H1 (cell line): ENCODE results near the gene IFNL1. TPM values are rescaled to one million over a fixed set of nuclear protein-coding genes. Genes with fewer than 3 reads are reported as not detected.

Experiments
- ASH2L ChIP-seq: fragments of 200-600, 300-600 bp; sonication (generic); IDR thresholded peaks from one replicate; pipeline ENCODE4 v1.7.1; 2017; ENCODE audit warnings: low read length
- ATF3 ChIP-seq: IDR thresholded peaks from 2 replicates; pipeline ENCODE4 v1.6.1; 2011; ENCODE audit warnings: low read depth, mild to moderate bottlenecking, low read length; ENCODE audit not compliant: insufficient read depth
- CEBPB ChIP-seq: IDR thresholded peaks from 2 replicates; pipeline ENCODE4 v1.6.1; 2012; ENCODE audit warnings: low read depth, low read length
- CHD7 ChIP-seq: fragments of 300-600 bp; sonication (generic); IDR thresholded peaks from 2 replicates; pipeline ENCODE4 v1.7.1; 2012; ENCODE audit warnings: low read length, moderate library complexity, mild to moderate bottlenecking, inconsistent platforms; ENCODE audit not compliant: insufficient replicate concordance
- HDAC6 ChIP-seq: IDR thresholded peaks from one replicate; pipeline ENCODE4 v1.7.1; 2012; ENCODE audit warnings: low read depth, mild to moderate bottlenecking, inconsistent platforms, low read length, moderate library complexity
- KDM1A ChIP-seq: fragments of 200-600, 300-600 bp; sonication (generic); IDR thresholded peaks from 2 replicates; pipeline ENCODE4 v1.7.1; 2016; ENCODE audit warnings: mild to moderate bottlenecking, low read length, borderline replicate concordance
- NANOG ChIP-seq: IDR thresholded peaks from 2 replicates; pipeline ENCODE4 v1.6.1; 2011; ENCODE audit warnings: low read length, low read depth, mild to moderate bottlenecking, inconsistent platforms; ENCODE audit not compliant: insufficient read depth, poor library complexity, severe bottlenecking
- POU5F1 ChIP-seq: IDR thresholded peaks from 2 replicates; pipeline ENCODE4 v1.6.1; 2011; ENCODE audit warnings: low read depth, mild to moderate bottlenecking, low read length, moderate library complexity
- RFX5 ChIP-seq: IDR thresholded peaks from 2 replicates; pipeline ENCODE4 v1.6.1; 2011; ENCODE audit warnings: low read depth, low read length, improper control_type of control experiment, borderline replicate concordance
- SAP30 ChIP-seq: fragments of 300-600 bp; sonication (generic); IDR thresholded peaks from 2 replicates; pipeline ENCODE4 v1.7.1; 2012; ENCODE audit warnings: low read length, moderate library complexity, mild to moderate bottlenecking, inconsistent platforms; ENCODE audit not compliant: insufficient read depth, insufficient replicate concordance
- SIRT6 ChIP-seq: IDR thresholded peaks from one replicate; pipeline ENCODE4 v1.7.1; 2012; ENCODE audit warnings: low read length, inconsistent platforms
- SP2 ChIP-seq: IDR thresholded peaks from 2 replicates; pipeline ENCODE4 v1.6.1; 2012; ENCODE audit warnings: mild to moderate bottlenecking, low read length, inconsistent platforms
- polyA plus RNA-seq, 7 experiments: library from polyadenylated mRNA; depleted of rRNA in 3 of 7; stranded (reverse) in 5 of 7; unstranded in 2 of 7; fragments of >200 nt in 5 of 7; fragments of 200-250 nt in 2 of 7; gene quantifications; 1 replicate in 5 of 7; 2 replicates in 1 of 7; 4 replicates in 1 of 7; pipeline versions ENCODE4 v1.2.1 to v1.2.3, GENCODE V29; 2011 to 2013; ENCODE audit warnings: missing spikeins in 2 of 7, mixed read lengths in 2 of 7
- total RNA-seq: library from RNA; stranded (reverse); fragmentation: NEBNext Ultra II Directional; extraction: Animal tissue kit (Norgen Biotek cat#: 25700); gene quantifications from 2 replicates; pipeline ENCODE4 v1.2.1, GENCODE V29; 2021

Gene IFNL1
- total and polyA plus RNA-seq, 2 of the 8 experiments (the other 6 are each of a cell fraction or from before 2014, with no cell fraction given), result not detected

- TF ChIP-seq CHD7 (no peak), SAP30 (no peak), ASH2L (no peak), POU5F1 (no peak), NANOG (no peak), HDAC6 (no peak), ATF3 (no peak), SIRT6 (no peak), SP2 (no peak), KDM1A (no peak), CEBPB (no peak), RFX5 (no peak)
Measured at GRCh38 chr19:39277598-39277997, 18.6 kb upstream of the IFNL1 start (continued).
